HG02885 (cell line): ENCODE data around the gene SEC24D.

Experiments
- ATAC-seq: cut with Tn5 transposase; IDR thresholded peaks from one replicate; pipeline ENCODE4 v1.9.1; 2021; ENCODE audit warnings: mild to moderate bottlenecking; ENCODE audit not compliant: unreplicated experiment, poor library complexity

SEC24D gene

GRCh38 chr4:118756429-118756828 is 79.5 kb downstream of the SEC24D start:
- no peak for ATAC-seq

GRCh38 chr4:118755438-118756226 is 80.3 kb downstream of the SEC24D start:
- no peak for ATAC-seq

- ATAC-seq = no peak
Measured at GRCh38 chr4:118754890-118755289, 81.0 kb downstream of the SEC24D start.

GRCh38 chr4:118753685-118754084 is 82.2 kb downstream of the SEC24D start:
- ATAC-seq = no peak

DNA sequence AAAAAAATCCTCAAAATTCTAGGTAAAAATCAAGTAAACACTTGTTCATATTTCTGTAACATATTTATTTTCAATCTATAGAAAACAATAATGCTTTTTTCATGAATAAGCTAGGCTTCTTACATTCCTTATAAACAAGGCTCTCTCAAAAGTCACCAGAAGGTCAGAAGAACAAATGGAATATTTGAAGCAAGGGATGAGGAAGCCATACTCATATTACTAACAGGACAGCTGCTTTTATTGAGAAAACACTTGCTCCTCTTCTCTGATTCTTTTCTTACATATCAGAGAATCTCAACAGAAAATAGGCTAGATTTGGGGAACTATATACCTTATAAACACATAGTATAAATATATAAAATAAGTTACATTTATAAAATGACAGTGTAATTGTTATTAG is 82.8 kb downstream of the SEC24D start:
- ATAC-seq = no peak

DNA sequence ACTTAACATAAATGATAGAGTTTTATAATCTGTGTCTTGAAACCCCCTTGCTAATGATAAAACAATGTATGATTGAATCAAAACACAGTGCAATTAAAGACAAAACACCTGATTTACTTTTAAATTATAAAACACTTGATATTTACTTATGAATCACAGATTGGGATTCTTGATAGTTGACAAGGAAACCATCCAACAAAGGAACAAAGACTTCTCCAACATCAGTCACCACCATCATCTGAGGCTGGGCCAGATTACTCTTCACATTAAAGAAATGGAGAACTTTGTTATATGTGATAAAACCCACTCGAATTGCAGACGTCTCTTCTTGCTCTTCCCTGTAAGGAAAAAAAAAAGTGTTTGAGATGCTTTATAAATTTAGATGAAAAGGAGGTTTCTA is 83.4 kb downstream of the SEC24D start:
- ATAC-seq = no peak

GRCh38 chr4:118751629-118752323 is 84.2 kb downstream of the SEC24D start:
- no peak for ATAC-seq

DNA sequence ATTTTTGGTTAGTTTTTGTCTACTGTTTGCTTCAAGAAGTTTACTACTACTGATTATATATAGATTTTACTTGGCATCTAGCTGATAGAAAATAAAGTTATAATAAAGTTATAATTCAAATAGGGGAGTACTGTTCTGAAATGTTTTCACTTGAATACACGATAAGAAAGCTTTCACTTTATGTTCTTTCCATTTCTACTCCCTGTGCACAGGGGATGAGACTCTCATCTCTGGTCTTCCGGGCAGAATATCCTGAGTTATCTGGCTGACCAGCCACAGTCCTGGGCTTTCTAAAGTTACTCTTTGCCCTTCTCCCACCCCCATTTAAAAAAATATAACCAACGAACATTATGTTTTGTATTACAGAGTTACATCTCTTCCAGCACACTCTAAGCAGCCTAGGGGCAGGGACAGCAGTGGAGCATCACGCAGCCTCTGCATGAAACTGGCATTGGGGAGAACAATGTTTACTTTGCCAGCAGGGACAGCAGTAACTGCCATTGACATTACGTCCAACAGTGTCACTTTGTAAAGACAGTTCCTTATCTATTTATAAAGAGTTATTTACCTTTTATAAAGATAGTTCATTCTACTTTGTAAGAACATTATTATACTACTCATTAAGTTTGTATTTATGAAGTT is 86.5 kb downstream of the SEC24D start:
- no peak for ATAC-seq

GRCh38 chr4:118746251-118746919 is 89.5 kb downstream of the SEC24D start:
- no peak for ATAC-seq

DNA sequence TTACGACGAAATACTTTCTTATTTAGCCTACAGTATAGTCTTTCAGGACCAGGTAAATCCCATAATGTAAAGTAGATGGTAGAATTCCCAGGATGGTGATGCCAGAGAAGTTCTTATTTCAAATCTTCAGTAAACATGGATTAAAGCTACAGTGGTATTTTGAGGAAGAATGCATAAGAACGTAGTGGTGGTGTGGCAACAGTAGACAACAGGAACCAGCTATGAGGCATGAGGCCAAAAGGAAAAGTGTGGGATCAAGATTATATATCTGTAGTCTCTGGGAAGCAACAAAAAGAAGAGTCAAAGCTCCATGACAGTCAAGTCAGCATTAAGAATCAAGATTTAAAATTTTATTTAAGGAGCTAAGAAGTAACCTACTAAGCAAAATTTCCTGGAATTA is 90.6 kb downstream of the SEC24D start:
- ATAC-seq = no peak

GRCh38 chr4:118743867-118744266 is 92.1 kb downstream of the SEC24D start:
- ATAC-seq = no peak

- no peak for ATAC-seq
Measured at GRCh38 chr4:118742050-118742449, 93.9 kb downstream of the SEC24D start.

- no peak for ATAC-seq
Measured at GRCh38 chr4:118741301-118741855, 94.5 kb downstream of the SEC24D start.

DNA sequence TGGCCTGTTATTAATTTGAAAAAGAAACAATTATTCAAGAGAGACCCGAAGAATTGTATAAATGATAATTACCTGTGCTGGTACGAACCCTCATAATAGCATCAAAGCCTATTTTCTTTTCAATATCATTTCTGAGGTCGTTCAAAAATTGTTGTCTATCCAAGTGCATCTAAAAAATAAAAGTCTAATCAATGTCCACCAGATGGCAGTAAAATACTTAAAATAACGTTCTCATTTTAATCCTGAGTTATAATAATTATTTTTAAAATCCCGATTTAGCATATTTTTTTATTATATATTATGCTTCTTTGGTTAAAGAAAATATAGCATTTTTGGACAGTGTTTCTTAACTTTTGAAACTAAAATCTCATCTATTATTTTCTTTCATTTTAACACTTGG is 95.1 kb downstream of the SEC24D start:
- ATAC-seq = no peak

DNA sequence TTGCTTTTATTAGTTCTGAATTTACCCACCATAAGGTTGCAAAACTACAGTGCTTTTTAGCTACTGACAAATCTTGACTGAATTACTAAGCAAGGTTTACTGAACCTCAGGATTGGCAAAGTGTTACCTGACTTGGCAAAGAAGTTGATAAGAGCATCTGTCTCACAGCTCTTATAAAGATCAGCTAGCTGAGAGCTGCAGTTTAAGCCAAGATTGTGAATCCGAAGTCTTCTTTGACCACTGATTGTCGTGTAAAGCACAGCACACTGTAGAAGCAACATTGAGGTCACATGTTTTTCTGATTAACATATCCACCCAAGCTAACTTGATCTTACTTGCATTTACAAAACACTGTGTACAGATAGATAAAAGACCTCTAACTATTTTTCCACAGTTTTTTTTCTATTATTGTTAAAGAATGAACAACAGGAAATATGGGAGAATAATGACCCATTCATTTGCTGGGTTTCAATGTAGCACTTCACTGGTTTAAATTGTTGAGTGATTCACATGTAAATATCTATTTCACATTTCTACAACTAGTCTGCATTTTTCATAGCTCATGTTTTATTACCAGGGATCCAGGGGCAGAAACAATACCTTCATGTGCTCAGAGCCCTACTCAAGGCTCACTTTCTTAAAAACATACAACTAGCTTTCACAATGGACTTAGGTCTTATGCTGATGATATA is 96.8 kb downstream of the SEC24D start:
- no peak for ATAC-seq

GRCh38 chr4:118738090-118738489 is 97.8 kb downstream of the SEC24D start:
- ATAC-seq = no peak

GRCh38 chr4:118736900-118737299 is 99.0 kb downstream of the SEC24D start:
- no peak for ATAC-seq

GRCh38 chr4:118734491-118735205 is 101.3 kb downstream of the SEC24D start:
- no peak for ATAC-seq

DNA sequence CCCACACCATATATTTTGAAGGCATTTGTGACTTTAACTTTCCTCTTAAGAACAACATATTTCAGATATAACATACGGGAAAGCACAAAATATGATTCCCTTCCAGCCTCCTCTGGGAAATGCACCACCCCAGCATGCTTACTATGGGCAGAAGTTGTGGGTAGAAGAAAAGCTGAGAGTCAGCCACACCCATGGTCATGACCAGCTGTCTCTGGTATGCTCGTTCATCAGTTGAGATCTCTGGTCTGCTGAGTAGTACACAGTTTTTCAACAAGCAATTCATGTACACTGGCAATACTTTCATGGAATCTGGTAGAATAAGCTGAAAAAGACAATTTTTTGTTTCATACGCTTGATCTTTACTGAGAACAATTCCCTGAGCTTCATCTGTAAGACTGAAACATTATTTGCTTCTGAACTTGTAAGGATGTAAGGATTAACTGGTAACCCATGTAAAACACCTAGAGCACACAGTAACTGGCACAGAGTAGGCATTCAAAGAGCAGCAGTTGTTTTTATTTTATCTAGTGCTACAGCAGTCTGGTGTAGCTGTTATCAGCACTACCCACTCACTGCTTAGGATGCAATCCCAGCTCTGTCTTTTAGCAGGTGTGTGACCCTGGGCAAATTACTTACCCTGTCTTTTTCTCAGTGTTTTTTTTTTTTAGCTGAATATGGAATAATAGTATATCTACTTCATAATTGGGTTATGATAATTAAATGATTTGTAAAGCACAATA is 103.2 kb downstream of the SEC24D start:
- no peak for ATAC-seq
